ENCODE results near the gene AGAP2.
"Not testable (repeated sequence)": the region's sequence is repeated elsewhere in the genome, so short reads cannot be mapped to it uniquely, and the experiment has no call there.

Gene AGAP2

DNA sequence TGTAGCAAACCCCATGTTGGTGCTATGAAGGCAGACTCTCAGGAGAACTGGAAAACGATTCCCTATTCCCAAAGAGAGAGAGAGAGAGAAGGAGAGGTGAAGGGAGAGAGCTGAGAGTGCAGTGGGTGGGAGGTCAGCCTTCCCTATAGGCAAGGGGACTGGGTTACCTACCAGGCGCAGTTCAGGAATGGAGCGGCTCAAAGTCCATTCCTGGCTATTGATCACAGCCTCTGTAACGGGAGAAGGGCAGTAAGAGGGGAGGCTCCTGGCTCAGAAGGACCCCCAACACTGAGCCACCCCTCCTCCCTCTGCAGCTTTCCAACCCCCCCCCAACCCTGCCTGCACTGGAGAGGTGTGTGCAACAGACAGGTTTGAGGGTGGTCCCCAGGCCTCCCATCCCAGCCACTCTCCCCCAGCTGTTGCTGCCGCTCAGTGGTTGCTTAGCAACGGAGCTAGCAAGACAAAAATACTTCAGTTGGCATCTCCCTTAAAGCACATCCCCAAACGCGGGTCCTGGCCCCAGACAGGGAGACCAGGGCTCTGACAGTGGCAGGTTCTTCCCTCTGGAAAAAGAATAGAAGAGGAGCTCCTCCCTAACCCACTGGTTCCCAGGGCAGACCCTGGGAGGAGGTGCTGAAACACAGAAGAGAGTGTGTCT is 3.2 kb downstream of the AGAP2 start:
- no peak for DNase-seq

GRCh38 chr12:57734591-57734990 is 4.0 kb downstream of the AGAP2 start:
- no peak for DNase-seq

- DNase-seq: no peak
These were observed 4.6 kb downstream of the AGAP2 start for GRCh38 chr12:57733928-57734327.

DNA sequence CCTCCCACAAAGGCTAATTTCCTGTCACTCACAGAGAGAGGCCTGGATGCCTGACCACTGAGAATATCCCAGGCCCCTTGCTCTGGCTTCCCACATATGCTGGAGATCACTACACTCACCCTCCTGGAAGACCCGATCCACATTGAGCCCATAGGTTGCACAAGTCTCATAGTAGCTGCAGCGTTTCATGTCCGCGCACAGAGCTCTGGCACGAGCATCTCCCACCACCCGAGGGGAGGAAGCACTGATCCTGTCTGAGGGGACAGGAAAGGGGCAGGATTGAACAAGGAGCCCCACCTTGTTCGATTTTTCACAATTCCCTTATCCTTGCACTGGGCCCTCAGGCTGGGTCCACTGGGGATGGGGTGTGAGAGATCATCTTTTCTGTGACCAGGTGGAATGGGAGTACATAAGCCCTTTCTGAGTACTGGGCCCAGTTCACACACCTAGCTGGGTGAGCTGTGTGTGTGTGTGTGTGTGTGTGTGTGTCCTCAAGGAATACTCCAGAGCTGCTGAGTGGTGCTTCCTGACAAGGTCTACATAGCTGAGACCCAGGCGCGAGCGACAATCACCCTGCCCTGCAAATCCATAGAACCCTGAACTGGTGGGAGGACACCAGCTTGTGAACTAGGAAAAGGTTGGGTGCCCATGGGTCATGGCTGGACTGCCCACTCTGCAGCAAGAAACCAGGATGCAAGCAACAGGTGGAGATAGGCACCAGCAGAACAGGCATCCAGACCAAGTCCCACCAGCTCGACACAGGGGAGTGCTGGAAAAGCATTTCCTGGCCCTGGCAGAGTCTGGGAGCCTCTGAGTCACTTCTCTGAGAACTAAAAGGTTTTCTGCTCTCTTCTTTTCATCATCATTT is 5.6 kb downstream of the AGAP2 start:
- no peak for DNase-seq

DNA sequence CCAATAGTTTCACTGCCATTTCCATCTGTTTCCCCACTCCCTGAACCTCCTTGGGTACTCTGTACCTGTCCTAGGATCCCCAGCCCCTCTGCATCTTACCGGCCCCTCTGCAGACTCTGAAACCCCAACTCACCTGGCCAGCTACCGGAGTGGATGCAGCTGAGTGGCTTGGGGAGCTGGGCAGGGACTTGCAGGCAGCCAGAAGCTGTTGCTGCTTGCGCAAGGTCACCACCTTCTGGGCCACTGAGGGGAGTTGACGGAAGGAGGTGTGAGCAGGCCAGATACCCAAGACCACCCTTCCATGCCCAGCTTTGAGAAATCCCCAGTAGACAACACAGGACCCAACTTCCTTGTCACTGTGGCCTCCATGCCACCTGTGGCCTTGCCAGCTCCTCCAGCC is 6.3 kb downstream of the AGAP2 start:
- DNase-seq: no peak

GRCh38 chr12:57731411-57732080 is 7.0 kb downstream of the AGAP2 start:
- no peak for DNase-seq

GRCh38 chr12:57730336-57731067 is 8.0 kb downstream of the AGAP2 start:
- no peak for DNase-seq

GRCh38 chr12:57729321-57729844 is 9.2 kb downstream of the AGAP2 start:
- DNase-seq: no peak

GRCh38 chr12:57727758-57728395 is 10.7 kb downstream of the AGAP2 start:
- DNase-seq: no peak

DNA sequence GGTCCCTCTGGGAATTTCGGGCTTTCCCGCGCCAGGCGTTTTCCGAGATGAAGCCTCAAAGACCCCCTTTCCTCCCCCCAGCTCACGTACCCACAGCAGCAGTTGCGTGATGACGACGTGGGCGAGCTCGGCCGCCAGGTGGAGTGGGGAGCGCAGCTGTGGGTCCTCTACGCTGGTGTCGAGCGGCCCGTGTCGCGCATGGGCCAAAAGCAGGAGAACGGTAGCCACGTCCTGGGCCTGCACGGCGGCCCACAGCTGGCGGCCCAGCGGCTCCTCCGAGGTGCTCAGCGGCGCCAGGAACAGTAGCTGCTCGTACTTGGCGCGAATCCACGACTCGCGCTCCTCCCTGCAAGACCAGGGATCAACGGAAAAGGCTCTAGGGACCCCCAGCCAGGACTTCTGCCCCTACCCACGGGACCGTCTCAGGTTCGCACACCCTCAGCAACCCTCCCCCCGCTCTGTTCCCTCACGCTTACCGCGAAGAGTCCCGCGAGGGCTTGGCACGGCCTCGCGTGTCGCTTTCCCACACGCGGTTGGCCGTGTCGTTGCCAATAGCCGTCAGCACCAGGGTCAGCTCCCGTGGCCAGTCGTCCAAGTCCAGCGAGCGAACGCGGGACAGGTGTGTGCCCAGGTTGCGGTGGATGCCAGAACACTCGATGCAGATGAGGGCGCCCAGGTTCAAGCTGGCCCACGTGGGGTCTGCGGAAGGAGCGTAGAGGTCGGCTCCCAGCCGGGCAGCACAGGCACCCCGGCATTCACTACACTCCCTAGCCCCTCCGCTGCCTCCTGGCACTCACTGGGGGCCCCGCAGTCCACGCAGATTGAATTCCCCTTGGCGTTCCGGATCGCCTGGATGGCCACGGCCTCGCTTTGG is 11.4 kb downstream of the AGAP2 start:
- DNase-seq: no peak

- DNase-seq: no peak
These were observed 12.2 kb downstream of the AGAP2 start for GRCh38 chr12:57726151-57726883.

- no peak for DNase-seq
These were observed 12.7 kb downstream of the AGAP2 start for GRCh38 chr12:57725851-57726150.

- no peak for DNase-seq
These were observed 13.4 kb downstream of the AGAP2 start for GRCh38 chr12:57724936-57725740.

- DNase-seq: no peak
These were observed 14.3 kb downstream of the AGAP2 start for GRCh38 chr12:57724003-57724935.

GRCh38 chr12:57723630-57723962 is 14.9 kb downstream of the AGAP2 start:
- DNase-seq: no peak

- no peak for DNase-seq
These were observed 15.6 kb downstream of the AGAP2 start for GRCh38 chr12:57722716-57723629.

DNA sequence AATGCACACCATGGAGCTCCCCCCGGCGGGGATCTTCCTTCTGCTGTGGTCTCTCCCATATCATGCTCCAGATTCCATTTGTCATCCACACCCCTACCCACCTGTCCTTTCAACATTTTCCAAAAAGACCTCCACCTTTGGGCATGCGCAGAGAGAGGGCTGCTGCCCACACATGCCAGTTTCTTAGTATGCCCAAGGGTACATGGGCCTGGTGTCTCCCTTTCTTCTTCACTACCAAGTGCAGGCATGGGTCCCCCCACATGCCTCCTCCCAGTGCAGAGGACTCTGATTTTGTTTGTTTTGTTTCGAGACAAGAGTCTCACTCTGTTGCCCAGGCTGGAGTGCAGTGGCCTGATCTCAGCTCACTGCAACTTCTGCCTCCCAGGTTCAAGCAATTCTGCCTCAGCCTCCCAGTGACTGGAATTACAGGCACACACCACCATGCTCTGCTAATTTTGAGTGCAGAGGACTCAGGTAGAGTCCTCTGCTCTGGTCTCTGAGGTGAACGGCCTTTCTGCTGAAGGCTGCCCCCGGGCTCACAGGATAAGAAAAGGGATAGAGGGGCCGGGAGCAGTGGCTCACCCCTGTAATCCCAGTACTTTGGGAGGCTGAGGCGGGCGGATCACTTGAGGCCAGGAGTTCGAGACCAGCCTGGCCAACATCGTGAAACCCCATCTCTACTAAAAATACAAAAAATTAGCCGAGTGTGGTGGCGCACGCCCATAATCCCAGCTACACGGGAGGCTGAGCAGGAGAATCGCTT is 16.5 kb downstream of the AGAP2 start:
- DNase-seq: not testable (repeated sequence)
